ENCODE data around the gene FCN2.

Gene FCN2

DNA sequence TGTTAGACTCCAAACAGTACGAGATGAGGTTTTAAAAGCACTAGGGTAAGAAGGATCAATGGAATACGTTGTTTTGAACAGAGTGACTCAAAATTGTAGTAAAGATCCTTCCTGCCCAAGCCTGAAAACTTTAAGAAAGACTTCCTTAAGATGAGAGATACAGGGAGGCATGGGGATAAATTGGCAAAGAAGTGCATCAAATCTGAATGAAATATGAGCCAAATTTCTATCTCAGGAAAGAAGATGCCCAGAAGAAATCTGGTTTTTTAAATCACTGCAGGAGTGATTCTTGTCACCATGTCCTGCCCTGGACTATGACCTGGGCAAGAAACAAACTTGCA, 14.9 kb downstream of the FCN2 start:
- WGBS, 2 donors (ENCODE audit: extremely low coverage in 2 of 2, insufficient read length in 2 of 2, insufficient replicate concordance in 1 of 2): no CpG with 5 or more reads among the region's 2 CpGs
- Histone ChIP-seq H3K9ac (ENCODE audit: low read depth, low read length, poor library complexity) (no peak overlapping the region), H3K4me3 (ENCODE audit: low read length in 2 of 2) (no peak overlapping the region), H2BK15ac (ENCODE audit: low read length) (no peak overlapping the region), H3K79me1 (ENCODE audit: low read depth, low read length) (no peaks in the 10 kb centered on the region), H4K91ac (ENCODE audit: low read depth, low read length, poor library complexity) (no peak overlapping the region), H2BK12ac (ENCODE audit: low read length) (no peak overlapping the region), H3K4ac (ENCODE audit: low read length) (no peak overlapping the region), H3K27ac (replicated peaks; ENCODE audit: low read length) (no peak overlapping the region), H4K8ac (ENCODE audit: low read depth, low read length) (no peak overlapping the region), H3K23ac (ENCODE audit: low read depth, low read length, poor library complexity) (no peak overlapping the region), H3K27me3 (ENCODE audit: control insufficient read depth in 3 of 3, insufficient read depth in 3 of 3, low read depth in 1 of 3, low read length in 3 of 3) (peaks cover 0 to 2% (median 0%) of the 10 kb centered on the region in 3 experiments), H3K4me1 (ENCODE audit: control insufficient read depth in 2 of 2, insufficient read depth in 1 of 2, low read depth in 1 of 2, low read length in 2 of 2) (no peaks in the 10 kb centered on the region), H3K9me3 (replicated peaks in 1 of 2; ENCODE audit: control insufficient read depth in 2 of 2, insufficient read depth in 1 of 2, low read depth in 1 of 2, low read length in 2 of 2) (peaks cover 0 to 19% of the 10 kb centered on the region in 2 donors), H3K18ac (ENCODE audit: low read length) (no peak overlapping the region), H3K4me2 (ENCODE audit: insufficient read depth, low read length, poor library complexity, severe bottlenecking) (no peak overlapping the region), H2AK5ac (ENCODE audit: low read depth, low read length) (no peak overlapping the region), H3K14ac (ENCODE audit: low read length) (no peak overlapping the region), H2BK120ac (ENCODE audit: low read depth, low read length) (no peak overlapping the region), H2AFZ (ENCODE audit: low read length) (no peak overlapping the region), H2BK5ac (ENCODE audit: low read length) (no peak overlapping the region), H3K36me3 (replicated peaks in 1 of 2; ENCODE audit: control insufficient read depth in 2 of 2, insufficient read depth in 2 of 2, low read length in 2 of 2) (peaks cover 0 to 1% of the 10 kb centered on the region in 2 donors)
- no peak for DNase-seq (ENCODE audit: low spot score)

DNA sequence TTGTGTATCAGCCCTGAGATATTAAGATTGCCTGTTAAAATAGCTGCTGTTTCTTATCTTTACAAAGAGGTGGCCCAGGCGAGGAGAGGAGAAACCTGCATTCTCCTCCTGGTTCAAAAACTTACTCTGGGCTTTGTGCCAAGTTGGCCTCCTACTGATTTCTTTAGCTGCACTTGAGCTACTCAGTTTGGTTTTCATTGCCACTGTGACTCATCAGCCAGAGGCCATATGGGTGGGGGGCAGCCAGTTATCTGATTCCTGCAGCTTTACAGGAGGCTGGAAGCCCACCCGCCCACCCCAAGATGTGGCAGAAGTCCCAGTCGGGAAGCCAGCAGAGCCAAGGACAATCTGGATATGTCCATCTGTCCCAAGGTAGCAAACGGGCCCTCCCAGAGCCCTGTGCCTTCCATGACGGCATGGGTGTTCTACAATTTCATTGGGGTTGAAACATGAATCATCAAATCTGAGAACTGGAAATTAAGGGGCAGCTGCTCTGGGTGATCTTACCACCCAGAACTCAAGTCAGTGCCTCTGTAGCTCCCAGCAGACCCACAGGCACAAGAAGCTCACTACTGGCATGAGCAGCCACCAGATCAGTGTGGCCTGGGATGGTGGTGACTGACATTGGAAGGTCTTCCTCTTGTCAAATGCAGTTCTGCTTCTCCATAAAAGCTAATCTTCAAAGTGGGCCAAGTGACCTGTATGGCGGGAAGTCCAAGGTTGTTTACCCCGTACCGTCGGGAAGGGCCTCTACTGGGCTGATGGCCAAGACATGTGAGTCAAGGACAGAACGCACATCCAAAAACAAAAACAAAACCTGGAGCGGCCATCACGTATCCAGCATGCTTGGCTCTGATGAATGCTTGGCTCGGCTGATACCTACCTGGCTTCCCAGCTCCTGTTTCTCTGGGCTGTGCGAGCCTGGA, 15.6 kb downstream of the FCN2 start:
- Histone ChIP-seq H3K27ac (replicated peaks; ENCODE audit: low read length) (no peak overlapping the region), H3K4me1 (ENCODE audit: control insufficient read depth in 2 of 2, insufficient read depth in 1 of 2, low read depth in 1 of 2, low read length in 2 of 2) (no peaks in the 10 kb centered on the region), H2BK15ac (ENCODE audit: low read length) (no peak overlapping the region), H4K8ac (ENCODE audit: low read depth, low read length) (no peak overlapping the region), H3K4me2 (ENCODE audit: insufficient read depth, low read length, poor library complexity, severe bottlenecking) (no peak overlapping the region), H4K91ac (ENCODE audit: low read depth, low read length, poor library complexity) (no peak overlapping the region), H2BK5ac (ENCODE audit: low read length) (no peak overlapping the region), H3K27me3 (ENCODE audit: control insufficient read depth in 3 of 3, insufficient read depth in 3 of 3, low read depth in 1 of 3, low read length in 3 of 3) (no peaks in the 10 kb centered on the region), H2AFZ (ENCODE audit: low read length) (no peak overlapping the region), H3K79me1 (ENCODE audit: low read depth, low read length) (no peaks in the 10 kb centered on the region), H2BK12ac (ENCODE audit: low read length) (no peak overlapping the region), H3K9me3 (replicated peaks in 1 of 2; ENCODE audit: control insufficient read depth in 2 of 2, insufficient read depth in 1 of 2, low read depth in 1 of 2, low read length in 2 of 2) (peaks cover 0 to 19% of the 10 kb centered on the region in 2 donors), H2BK120ac (ENCODE audit: low read depth, low read length) (no peak overlapping the region), H2AK5ac (ENCODE audit: low read depth, low read length) (no peak overlapping the region), H3K9ac (ENCODE audit: low read depth, low read length, poor library complexity) (no peak overlapping the region), H3K4me3 (ENCODE audit: low read length in 2 of 2) (no peak overlapping the region), H3K14ac (ENCODE audit: low read length) (no peak overlapping the region), H3K18ac (ENCODE audit: low read length) (no peak overlapping the region), H3K36me3 (replicated peaks in 1 of 2; ENCODE audit: control insufficient read depth in 2 of 2, insufficient read depth in 2 of 2, low read length in 2 of 2) (peaks cover 0 to 1% of the 10 kb centered on the region in 2 donors), H3K4ac (ENCODE audit: low read length) (no peak overlapping the region), H3K23ac (ENCODE audit: low read depth, low read length, poor library complexity) (no peak overlapping the region)
- no CpG with 5 or more reads among the region's 14 CpGs for WGBS, 2 donors (ENCODE audit: extremely low coverage in 2 of 2, insufficient read length in 2 of 2, insufficient replicate concordance in 1 of 2)
- DNase-seq (ENCODE audit: low spot score): no peak

DNA sequence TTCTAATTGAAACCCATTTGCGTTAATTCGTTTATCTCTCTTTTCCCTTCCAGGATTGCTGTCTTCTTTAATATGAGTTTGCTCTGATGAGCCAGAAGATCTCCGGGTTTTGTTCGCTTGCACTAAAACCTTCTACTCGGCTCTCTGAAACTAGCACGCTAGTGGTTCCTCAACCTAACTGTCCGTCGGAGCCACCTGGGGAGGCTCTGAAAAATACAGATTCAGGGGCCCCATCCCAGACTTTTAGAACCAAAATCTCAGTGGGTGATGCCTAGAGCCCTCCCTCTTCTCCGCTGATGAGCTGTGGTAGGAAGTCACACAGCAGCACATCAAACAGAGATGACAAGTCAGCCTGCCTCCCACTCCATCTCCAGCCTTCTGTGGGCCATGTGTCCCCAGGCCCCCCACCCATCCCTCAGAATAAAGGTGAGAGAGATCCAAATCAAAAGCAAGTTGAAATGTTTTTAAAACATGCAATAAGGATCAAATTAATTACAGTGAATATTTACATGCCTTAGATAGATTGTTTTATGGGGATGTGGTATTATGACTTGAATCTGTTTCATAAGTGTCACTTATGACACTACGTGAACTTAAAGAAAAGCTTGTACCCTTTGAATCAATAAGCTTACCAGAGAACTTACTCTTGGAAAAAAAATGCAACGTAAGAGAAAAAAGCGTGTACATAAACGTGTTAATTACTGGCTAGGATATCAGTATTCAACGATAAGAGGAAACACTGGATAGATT, 16.4 kb downstream of the FCN2 start:
- peaks cover 0 to 1% of the 10 kb centered on the region in 2 donors for H3K36me3 ChIP-seq (replicated peaks in 1 of 2; ENCODE audit: control insufficient read depth in 2 of 2, insufficient read depth in 2 of 2, low read length in 2 of 2)

DNA sequence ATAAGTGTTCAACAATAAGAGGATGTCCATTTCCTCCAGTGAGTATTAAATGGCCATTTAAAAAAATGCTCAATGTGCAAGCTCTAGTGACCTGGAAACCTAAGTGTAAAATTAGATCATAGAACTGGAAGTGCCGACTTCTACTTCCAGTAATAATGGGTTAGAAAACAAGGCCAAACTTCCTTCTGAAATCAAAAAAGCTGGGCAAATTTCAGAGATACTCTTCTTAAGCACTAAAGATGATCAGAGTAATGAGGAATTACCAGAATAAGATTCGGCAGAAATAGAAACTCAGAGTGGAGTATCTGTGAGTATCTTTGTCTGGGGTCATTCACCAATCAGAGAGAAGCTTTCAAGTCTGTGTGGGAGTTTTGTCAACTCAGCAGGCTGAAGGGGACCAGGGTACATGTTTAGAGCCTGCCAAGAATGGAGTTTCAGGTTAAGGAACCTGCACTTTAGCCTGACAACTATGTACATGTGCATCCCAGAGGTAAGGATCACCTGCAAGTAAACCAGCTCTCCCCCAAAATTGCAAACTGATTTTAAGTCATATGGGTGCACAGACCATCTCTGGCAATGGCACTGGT, 17.1 kb downstream of the FCN2 start:
- no peak for DNase-seq (ENCODE audit: low spot score)
- Histone ChIP-seq H2AK5ac (ENCODE audit: low read depth, low read length) (no peak overlapping the region), H2BK15ac (ENCODE audit: low read length) (no peak overlapping the region), H3K4me1 (ENCODE audit: control insufficient read depth in 2 of 2, insufficient read depth in 1 of 2, low read depth in 1 of 2, low read length in 2 of 2) (no peaks in the 10 kb centered on the region), H3K9ac (ENCODE audit: low read depth, low read length, poor library complexity) (no peak overlapping the region), H3K9me3 (replicated peaks in 1 of 2; ENCODE audit: control insufficient read depth in 2 of 2, insufficient read depth in 1 of 2, low read depth in 1 of 2, low read length in 2 of 2) (peaks cover 0 to 19% of the 10 kb centered on the region in 2 donors), H3K36me3 (replicated peaks in 1 of 2; ENCODE audit: control insufficient read depth in 2 of 2, insufficient read depth in 2 of 2, low read length in 2 of 2) (peaks cover 0 to 1% of the 10 kb centered on the region in 2 donors), H3K27me3 (ENCODE audit: control insufficient read depth in 3 of 3, insufficient read depth in 3 of 3, low read depth in 1 of 3, low read length in 3 of 3) (no peaks in the 10 kb centered on the region), H3K4me2 (ENCODE audit: insufficient read depth, low read length, poor library complexity, severe bottlenecking) (no peak overlapping the region), H2BK120ac (ENCODE audit: low read depth, low read length) (no peak overlapping the region), H3K4ac (ENCODE audit: low read length) (no peak overlapping the region), H2AFZ (ENCODE audit: low read length) (no peak overlapping the region), H3K18ac (ENCODE audit: low read length) (no peak overlapping the region), H3K23ac (ENCODE audit: low read depth, low read length, poor library complexity) (no peak overlapping the region), H2BK12ac (ENCODE audit: low read length) (no peak overlapping the region), H4K8ac (ENCODE audit: low read depth, low read length) (no peak overlapping the region), H3K4me3 (ENCODE audit: low read length in 2 of 2) (no peak overlapping the region), H3K79me1 (ENCODE audit: low read depth, low read length) (no peaks in the 10 kb centered on the region), H2BK5ac (ENCODE audit: low read length) (no peak overlapping the region), H3K14ac (ENCODE audit: low read length) (no peak overlapping the region), H4K91ac (ENCODE audit: low read depth, low read length, poor library complexity) (no peak overlapping the region), H3K27ac (replicated peaks; ENCODE audit: low read length) (no peak overlapping the region)
- WGBS, 2 donors (ENCODE audit: extremely low coverage in 2 of 2, insufficient read length in 2 of 2, insufficient replicate concordance in 1 of 2): no CpG with 5 or more reads among the region's 2 CpGs

More for the DNA sequence above, 16.4 kb downstream of the FCN2 start:
- no peak overlapping the region for H2BK15ac ChIP-seq (ENCODE audit: low read length)
- H4K8ac ChIP-seq (ENCODE audit: low read depth, low read length): no peak overlapping the region
- WGBS, 2 donors (ENCODE audit: extremely low coverage in 2 of 2, insufficient read length in 2 of 2, insufficient replicate concordance in 1 of 2): no CpG with 5 or more reads among the region's 14 CpGs
- H2AK5ac ChIP-seq (ENCODE audit: low read depth, low read length): no peak overlapping the region
- no peak overlapping the region for H3K9ac ChIP-seq (ENCODE audit: low read depth, low read length, poor library complexity)
- no peak overlapping the region for H3K23ac ChIP-seq (ENCODE audit: low read depth, low read length, poor library complexity)
- no peak overlapping the region for H3K4me2 ChIP-seq (ENCODE audit: insufficient read depth, low read length, poor library complexity, severe bottlenecking)
- H3K79me1 ChIP-seq (ENCODE audit: low read depth, low read length): no peaks in the 10 kb centered on the region
- no peak overlapping the region for H3K4ac ChIP-seq (ENCODE audit: low read length)
- peaks cover 0 to 19% of the 10 kb centered on the region in 2 donors for H3K9me3 ChIP-seq (replicated peaks in 1 of 2; ENCODE audit: control insufficient read depth in 2 of 2, insufficient read depth in 1 of 2, low read depth in 1 of 2, low read length in 2 of 2)
- no peak for DNase-seq (ENCODE audit: low spot score)
- no peaks in the 10 kb centered on the region for H3K27me3 ChIP-seq (ENCODE audit: control insufficient read depth in 3 of 3, insufficient read depth in 3 of 3, low read depth in 1 of 3, low read length in 3 of 3)
- H3K18ac ChIP-seq (ENCODE audit: low read length): no peak overlapping the region
- H4K91ac ChIP-seq (ENCODE audit: low read depth, low read length, poor library complexity): no peak overlapping the region
- H3K4me1 ChIP-seq (ENCODE audit: control insufficient read depth in 2 of 2, insufficient read depth in 1 of 2, low read depth in 1 of 2, low read length in 2 of 2): no peaks in the 10 kb centered on the region
- no peak overlapping the region for H2BK12ac ChIP-seq (ENCODE audit: low read length)
- H3K4me3 ChIP-seq (ENCODE audit: low read length in 2 of 2): no peak overlapping the region
- H2BK120ac ChIP-seq (ENCODE audit: low read depth, low read length): no peak overlapping the region
- H3K14ac ChIP-seq (ENCODE audit: low read length): no peak overlapping the region
- H2AFZ ChIP-seq (ENCODE audit: low read length): no peak overlapping the region
- H3K27ac ChIP-seq (replicated peaks; ENCODE audit: low read length): no peak overlapping the region
- no peak overlapping the region for H2BK5ac ChIP-seq (ENCODE audit: low read length)
